Activated T-cell treated with anti-CD3 and anti-CD28 coated beads, Interleukin-2, amount 50 U/mL, for 48 hours (primary cell): Measurements from ENCODE around the gene GOLT1B.
A peak's percentile ranks its signal among the peaks of the same experiment; 100 is the strongest.

Experiments
- DNase-seq, 2 experiments: peaks; one replicate each; pipeline ENCODE4 v3.0.0-alpha.2; 2020

The GOLT1B gene

DNA sequence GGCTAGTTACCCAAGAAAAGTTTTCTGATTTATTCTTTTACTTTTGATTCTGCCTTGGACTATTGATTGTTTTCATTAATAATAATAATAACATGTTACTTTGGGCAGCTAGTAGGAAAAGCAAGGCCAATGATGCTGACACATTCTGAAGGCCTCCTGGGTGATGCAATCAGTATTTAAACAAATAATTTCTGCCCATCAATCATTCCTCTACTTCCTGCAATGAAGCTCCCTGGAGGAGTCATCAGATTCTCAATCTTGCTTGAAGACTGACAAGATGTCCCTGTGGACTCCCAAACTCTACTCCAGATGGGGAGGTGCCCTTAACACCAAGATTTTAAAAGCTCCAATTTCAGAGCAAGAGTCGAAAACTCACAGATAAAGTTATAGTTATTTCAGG, 24.5 kb downstream of the GOLT1B start, which contains the start of gene SPX:
SPX (plus strand) TSS at position 244 of the 400 bp plus-strand sequence. CDS start 177 bp downstream, outside the sequence.
- no peak for DNase-seq

DNA sequence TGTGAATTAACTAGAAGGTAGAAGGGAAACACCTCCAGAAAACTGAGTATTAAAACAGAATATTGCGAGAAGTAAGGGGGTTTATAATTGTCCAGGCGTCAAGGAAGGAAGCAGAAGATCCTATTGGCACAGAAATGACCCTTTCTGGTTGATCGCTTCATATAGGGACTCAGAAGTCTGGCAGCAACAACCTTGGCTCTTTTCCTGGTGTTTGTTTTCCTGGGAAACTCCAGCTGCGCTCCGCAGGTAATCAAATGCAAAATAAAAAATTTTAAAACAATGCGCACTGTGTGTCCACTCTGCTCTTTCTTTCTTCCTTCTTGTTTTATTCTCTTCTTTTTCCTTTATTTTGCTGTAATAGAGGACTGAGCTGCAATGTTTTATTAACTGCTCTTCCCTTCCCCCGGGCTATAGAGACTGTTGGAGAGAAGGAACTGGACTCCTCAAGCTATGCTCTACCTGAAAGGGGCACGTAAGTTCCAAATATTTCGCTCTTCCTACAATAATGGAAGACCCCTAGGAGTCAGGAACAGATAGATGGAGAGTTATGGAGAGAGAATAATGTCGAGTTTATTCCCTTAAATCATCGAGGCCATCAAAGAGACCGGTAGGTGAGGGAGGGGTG, 25.2 kb downstream of the GOLT1B start:
- no peak for DNase-seq

DNA sequence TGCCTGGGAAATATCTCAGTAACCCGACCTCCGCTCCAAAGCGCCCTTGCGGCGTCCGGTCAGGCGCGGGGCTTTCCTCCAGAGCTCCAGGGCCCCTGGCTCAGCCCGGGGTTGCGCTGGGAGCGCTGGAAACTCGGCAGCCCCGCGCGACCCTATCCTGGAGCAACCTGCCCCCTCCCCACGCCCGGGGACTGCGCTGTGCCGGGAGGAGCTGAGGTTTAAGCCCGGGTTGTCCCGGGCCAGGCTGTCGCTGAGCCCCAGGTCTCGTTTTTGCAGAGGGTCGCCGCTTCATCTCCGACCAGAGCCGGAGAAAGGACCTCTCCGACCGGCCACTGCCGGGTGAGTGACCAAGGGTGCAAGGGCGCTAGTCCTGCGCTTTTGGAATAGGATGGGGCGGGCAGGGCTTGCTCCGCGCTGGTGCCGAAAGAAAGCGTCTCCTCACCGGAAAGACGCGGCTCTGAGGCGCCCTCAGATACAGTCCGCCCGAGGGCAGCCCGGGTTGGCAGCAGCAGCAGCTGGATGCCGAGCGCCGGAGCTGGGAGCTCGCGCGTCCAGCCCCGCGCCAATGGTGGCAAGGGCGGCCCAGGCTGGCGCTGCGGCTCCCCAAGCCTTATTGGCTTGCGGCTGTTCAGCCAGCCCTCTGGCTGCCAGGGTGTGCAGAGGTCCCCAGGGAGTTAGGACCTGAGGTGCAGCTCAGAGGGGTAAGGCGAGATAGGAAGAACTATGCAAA, 26.0 kb downstream of the GOLT1B start:
- DNase-seq, result peak; percentile 73 to 80

DNA sequence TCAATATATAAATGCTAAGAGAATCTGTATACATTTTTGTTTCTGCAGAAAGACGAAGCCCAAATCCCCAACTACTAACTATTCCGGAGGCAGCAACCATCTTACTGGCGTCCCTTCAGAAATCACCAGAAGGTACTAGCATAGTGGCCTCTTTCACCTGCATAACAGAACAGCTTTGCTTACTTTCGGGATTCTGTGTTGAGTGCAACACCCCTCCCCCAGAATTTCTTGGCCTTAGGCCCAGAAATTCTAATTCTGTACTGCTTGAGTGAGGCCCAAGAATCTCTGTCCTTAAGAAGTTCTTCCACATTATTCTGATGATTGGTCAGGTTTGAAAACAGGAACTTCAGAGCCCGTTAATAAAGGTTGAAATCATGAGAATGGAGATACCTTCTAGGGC, 27.4 kb downstream of the GOLT1B start:
- no peak for DNase-seq

DNA sequence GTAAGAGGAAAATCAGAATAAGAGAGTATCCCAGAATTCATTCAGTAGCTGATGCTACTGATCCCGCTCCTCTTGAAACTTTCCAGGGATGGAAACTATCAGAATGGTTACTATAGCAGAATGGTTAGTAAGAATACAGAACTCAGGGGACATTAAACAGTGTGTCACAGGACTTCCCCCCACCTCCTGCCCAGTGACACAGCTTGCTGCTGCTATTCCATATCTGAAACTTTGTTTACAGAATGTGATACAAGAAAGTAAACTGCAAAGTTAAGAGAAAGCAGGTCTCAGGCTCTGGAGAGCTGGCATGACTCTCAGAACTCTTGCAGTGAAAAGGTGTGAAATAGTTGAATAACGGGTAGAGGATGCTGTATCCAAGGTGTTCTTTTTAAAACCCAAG, 27.9 kb downstream of the GOLT1B start:
- DNase-seq, result no peak

DNA sequence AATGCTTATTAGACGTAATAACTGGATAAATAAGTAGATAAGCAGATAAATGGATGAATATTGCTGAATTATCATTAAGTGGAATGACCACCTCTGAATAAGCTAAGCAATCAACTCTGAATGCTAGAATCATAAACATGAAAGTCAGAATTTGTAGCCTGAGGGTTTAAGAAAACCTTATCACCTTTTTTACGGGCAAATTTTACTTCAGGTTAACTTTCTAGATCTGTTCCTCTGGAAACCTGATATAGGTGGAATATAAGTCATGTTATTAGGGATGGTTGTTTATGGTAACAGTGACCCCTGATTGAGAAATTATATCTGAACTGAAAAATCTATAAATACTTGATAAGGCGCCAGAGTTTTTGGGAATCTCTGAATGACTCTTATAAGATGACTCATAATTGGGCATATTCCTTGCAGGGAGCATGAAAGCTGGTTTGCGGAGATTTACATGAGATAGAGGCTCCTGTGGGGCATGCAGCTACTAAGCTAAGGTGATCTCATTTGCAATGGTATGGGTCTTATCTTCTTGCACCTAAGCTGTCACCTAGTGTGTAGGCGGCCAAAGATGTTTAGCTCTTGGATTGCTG, 36.6 kb downstream of the GOLT1B start:
- no peak for DNase-seq

DNA sequence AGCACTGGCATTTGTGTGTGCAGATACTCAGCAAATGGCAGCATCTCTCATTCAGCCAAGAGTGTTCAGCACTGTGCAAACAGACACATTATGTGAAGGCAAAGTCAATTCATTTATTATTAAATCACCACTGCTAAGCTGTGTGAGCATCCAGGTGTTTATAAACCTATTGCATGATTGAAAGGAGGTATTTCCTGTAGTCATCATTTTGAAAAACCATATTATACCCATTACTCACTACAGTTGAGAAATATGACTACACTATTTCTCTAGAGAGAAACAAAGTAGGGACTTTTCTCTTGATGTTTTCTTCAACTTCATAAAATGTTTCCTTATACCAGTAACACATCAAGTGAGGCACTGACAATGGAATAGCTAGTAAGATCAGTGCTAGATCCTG, 38.2 kb downstream of the GOLT1B start:
- DNase-seq, result no peak

DNA sequence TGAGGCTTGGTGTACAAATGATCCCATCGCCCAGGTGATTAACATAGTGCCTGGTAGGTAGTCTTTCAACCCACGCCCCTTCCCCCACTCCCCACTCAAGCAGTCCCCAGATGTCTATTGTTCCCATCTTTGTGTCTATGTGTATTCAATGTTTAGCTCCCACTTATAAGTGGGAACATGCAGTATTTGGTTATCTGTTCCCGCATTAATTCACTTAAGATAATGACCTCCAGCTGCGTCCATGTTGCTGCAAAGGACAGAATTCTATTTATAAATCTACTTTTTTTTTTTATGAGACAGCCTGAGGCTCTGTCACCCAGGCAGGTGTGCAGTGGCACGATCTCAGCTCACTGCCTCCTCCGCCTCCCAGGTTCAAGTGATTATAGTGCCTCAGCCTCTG, 40.2 kb downstream of the GOLT1B start:
- no peak for DNase-seq

DNA sequence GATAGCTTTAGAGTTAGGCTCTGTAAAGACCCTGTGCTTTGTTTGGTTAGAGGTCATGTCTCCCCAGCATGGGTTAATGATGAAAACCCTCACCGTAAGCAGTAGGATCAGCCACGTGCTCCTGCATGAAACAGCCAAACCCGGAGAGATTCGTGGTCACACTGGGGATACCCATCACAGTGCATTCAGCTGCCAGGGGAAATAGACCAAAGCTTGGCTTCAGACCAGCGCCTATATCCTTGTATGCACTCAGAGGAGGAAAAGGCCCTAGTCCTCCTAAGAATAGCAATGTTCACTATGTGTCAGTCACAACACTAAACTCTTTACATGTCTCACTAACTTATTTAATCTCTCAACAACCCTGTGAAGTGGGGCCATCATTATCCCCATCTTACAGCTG, 40.8 kb downstream of the GOLT1B start:
- no peak for DNase-seq

DNA sequence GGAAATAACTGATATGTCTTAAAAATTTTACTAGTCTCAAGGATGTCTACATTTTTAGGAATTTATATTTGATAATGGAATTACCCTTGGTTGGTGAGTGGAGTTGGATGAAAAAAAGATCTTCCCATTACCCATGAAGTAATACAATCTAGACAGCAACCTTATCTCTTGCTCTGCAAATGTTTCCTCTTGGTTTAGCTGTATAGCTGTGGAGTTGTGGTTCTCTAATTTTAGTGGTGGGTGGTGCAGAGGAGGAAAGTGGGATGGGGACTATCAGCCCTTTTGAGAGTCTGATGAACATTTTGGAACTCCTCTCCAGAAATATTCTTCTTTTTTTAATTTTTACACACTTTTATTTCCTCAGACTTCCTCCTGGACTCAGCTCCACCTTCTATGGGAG, 41.6 kb downstream of the GOLT1B start:
- DNase-seq, result no peak

DNA sequence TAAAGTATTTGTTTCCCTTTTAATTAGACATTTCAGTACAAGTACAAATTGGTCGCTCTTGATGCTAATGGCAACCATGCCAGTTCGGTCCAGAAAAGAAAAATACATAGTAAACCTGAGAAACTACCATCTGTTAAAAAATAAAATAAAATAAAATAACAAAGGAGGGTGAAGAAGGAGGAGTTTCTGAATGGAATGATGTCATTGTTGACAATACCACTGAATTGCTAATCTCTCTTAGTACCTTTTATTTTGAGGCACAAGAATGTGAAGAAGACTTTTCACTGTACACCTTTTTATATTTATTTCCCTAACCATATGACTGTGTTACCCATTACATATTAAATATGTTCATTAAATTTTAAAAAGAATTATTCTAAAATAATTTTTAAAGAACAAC, 44.0 kb downstream of the GOLT1B start:
- DNase-seq, result no peak

DNA sequence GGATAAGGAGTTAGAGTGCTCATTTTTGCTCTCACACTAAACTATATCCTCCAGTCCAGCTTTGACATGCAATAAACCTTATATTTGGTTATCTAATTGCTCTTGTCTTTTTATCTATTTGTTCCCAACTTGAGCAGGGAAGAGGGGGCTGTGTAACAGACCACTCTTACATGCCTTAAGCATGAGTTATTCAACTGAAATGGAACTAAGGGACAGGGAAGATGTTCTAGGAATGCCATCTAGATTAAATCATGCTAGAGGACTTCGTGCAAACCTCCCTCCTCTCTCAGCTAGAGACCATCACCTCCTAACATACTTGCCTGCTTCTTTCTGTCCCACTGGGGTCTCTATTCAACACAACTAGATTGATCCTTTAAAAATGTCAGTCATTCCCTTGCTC, 45.1 kb downstream of the GOLT1B start:
- DNase-seq, result no peak

DNA sequence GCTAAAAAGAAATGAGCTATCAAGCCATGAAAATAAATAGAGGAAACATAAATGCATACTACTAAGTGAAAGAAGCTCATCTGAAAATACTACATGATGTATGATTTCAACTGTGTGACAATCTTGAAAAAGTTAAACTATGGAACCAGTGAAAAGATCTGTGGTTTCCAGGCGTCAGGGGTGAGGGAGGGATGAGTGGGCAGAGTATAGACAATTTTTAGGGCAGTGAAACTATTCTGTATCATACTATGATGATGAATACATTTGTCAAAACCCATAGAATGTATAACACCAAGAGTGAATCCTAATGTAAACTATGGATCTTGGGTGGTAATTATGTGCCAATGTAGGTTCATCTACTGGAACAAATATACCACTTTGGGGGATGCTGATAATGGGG, 45.8 kb downstream of the GOLT1B start:
- DNase-seq, result peak; percentile 35 to 47

DNA sequence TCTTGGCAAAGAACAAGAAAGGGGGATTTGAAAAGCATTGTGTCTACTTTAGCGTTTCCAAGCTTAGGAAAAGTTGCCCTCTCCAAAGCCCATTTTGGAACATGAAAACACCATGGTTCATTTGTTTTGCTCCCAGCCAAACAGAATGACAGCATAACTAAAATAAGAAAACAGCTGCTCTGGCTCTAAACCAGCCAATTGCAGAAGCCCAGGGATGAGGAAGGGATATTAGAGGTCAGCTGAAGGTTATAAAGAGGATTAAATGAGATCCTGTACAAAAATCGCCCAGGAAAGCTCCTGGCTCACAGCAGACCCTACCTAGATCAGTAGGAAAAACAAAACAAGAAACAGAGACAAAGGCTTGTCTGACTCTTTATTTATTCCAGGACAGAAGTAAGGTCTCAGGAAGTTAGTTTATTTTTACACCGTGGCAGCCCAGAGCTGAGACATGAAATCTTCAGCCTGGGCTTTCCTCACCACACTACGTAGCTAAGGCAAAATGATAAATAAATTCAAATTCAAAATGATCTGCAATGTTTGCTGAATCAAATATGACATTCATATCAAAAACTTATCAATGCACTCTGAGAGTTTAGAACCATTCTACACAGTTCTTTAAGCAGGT, 50.4 kb downstream of the GOLT1B start:
- DNase-seq, result no peak

DNA sequence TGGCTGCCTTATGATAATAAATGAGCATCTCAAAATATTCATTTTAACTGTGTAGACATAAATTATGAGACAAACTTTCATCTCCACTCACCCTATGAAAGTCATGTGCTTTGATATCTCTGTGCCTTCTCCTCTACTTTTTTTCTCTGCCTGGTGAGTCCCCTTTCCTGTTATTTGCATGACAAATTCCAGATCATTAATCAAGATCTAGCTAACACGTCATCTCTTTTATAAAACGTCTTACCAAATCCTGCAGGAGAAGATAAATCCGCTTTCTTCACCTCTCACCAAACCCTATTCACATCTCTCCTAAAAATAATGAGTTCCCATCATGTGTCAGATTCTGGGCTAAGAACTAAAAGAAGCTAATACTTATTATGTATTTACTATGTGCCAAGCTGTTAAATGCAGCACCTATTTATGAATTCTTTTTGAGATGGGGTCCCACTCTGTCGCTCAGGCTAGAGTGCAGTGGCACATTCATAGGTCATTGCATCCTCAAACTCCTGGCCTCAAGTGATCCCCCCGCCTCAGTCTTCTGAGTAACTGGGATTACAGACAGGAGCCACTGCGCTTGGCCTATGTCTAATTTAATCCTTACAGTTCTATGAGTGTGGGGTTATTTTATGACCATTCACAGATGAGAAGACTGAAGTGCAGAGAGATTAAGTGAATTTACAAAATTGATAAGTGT, 51.2 kb downstream of the GOLT1B start:
- DNase-seq, result no peak

DNA sequence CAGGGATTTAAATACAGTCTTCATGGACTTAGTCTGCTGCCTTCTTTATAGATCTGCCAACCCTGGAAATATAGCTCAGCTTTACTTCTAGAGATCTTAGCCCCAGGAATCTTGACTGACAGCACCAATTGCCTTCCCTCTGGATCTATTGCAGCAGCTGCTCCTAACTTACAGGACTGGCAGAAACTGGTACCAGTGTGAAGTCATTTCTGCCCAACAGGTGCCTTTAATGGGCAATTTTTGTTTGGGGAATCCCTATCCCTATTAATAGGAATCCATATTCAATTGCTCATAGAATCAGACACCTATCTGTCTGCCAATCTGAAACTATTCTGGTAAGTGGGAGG, 51.7 kb downstream of the GOLT1B start:
- DNase-seq, result no peak

DNA sequence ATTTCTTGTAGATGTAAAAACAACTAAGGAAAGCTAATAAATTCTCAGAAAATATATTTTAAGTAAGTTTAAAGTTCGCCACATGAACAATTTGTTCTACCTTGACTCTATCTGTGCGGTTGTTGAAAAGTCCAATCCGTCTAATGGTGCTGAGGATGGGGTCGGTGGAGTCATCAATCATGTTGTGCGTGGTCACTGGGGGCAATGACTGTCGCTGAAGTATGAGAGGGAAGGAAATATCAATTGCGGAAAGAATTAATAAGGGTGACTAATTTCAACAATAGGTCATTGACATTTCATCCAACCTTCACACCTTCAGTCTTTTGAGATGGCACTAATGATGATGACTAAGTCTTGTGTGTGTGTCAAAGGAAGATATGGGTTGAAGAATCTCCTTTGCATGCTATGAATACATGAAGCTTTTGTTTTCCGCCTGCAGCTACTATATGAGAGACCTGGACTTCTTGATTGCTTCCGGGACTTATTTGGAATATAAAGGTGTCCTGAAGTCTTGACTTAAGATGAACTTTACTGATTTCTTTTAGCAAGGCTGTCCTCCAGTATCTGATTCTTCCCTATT, 56.6 kb downstream of the GOLT1B start:
- no peak for DNase-seq

DNA sequence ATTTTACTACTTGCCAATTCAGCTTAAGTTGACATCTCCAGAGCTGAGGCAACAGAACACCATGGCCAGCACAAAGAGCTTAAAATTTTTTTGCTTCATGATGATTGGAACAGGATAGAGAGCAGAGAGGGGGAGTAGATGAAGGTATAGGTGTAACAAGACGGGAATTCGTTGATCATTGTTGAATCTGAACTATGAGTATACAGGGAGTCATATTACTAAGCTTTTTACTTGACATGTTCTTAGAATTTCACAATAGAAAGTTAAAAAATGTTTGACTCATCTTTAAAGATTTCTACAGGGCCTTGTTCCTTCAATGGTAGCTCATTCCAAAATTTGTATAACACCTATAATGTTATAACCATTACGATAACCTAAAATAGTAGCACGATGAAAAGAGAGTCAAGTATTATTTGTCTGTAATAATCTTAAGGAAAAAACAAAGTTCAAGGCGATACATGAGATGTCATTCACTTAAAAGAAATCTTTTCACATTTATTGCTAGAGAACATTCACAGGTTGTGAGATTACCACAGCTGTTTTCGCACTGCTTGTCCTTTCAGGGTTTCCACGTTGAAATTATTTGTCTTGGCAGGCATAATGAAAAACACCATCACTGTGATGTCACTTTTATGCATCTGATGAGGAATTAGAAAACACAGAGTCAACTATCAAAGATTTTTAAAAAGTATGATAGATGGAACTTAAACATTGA, 58.4 kb downstream of the GOLT1B start:
- DNase-seq, result no peak

DNA sequence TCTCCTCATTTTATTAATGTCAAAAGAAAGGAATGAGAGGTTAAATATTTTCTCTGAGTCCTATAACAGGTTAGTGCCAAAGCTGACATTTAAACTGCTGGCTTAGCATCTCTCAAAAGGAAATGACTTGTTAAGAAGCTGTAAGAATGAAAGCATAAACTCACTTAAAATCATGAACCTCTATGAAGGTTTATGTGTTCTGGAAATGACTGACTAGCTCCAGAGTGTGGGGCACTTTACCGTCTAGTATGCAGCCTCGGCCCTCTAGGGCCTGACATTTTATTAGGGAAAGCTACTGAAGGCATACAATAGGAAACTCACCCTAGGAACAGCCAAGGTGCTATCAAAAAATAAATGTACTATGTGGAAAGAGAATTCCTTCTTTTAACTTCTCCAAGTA, 59.6 kb downstream of the GOLT1B start:
- DNase-seq, result no peak

DNA sequence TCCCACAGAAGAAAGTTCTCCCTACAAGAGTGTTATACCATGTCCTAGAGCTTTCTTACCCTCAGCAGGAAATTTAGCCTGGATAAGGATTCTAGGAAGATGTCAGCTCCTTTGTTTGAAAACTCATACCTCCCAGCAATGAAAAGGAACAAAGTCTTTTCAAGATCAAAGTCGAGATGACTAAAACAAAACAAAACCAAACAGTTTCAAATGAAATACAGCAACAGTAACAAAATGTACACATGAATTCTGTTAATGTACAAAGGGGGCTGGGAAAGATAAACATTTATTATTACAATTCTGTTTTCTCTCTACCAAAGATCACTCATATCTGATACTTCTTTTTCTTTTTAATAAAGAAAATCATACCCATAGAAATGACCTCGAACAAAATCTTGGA, 61.3 kb downstream of the GOLT1B start:
- DNase-seq, result no peak

DNA sequence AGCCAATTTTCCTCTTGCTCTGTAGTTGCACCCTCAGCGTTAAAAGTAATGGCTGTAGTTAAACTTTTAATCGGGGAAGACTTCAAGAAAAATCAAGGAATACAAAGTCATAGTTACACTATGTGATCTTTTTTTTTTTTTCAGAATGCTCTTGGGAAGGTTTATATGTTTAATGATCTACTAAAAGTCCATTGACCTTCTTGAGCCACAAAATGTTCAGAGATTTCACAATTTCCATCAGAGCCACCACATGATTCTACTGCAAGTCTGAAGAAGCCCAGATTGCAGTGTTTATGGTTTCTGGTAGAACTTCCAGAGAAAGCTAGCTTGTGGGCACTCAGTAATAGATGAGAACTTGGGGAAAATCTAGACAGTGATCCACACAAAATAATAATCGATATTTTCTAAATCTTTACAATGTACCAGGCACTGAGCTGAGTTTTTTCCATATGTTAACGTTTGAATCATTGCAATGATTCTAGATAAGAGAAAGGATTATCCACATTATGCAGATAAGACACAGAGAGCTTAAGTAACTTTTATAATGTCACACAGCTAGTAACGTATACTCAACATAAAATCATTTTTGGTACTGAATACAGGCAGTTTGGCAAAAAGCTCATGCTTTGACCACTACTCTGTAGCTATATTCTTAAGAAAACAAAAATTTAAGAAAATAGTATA, 64.8 kb downstream of the GOLT1B start:
- no peak for DNase-seq

DNA sequence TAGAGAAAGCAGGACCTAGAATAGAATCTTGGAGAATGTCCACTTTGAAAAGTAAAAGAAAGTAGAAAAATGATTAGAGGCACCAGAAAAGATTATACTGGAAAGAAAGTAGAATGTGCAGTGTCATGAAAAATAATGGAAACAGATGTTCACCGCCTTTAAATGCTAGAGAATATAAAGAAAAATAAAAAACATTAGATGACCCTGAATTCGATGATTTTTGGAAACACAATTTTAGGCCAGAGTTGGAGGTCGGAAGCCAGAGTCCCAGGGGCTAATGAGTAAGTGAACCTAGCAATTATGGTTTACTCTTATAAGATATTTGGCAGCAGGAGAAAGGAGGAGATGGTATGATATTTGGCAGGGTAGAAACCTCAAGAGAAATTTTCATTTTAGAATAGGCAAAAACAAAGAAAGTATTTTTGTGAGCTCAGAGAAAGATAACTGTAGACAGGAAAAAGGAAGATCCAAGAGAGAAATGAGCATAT, 65.4 kb downstream of the GOLT1B start:
- DNase-seq, result no peak
